ENCODE data around the gene TMEM131. TPM values are rescaled to one million over a fixed set of nuclear protein-coding genes. Genes with fewer than 3 reads are reported as not detected.

TMEM131 gene
- total and polyA plus RNA-seq, 10 of the 15 experiments (the other 5 are each of a cell fraction or from before 2014, with no cell fraction given): 6.0 to 48.2 (median 23.2) TPM

DNA sequence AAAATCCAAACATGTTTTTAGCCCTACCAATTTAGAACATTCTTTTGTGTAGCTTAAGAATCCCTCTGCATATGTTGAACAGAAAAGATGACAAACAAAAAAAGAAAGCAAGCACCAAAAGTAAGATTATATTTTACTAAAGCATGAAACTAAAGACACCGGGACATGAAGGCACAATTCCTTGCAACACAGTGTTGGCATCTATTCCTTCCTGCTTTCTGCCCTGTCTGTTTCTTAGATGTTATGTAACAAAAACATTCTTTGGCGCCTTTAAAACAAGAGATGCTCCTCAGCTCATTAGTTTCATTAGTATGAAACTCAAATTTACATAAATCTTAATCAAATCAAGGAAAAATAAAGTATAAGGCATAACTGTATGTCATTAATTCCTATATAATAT lies 106.6 kb downstream of the TMEM131 start:
- Histone ChIP-seq H2AFZ (ENCODE audit: control insufficient read depth, low read depth, low read length) (no peak overlapping the region), H3K36me3 (ENCODE audit: control insufficient read depth in 2 of 2, insufficient read depth in 2 of 2, low read length in 1 of 2) (peaks cover 10 to 15% of the 10 kb centered on the region in 2 experiments), H3K9ac (ENCODE audit: control insufficient read depth, insufficient read depth, low read length) (no peak overlapping the region), H3K4me1 (ENCODE audit: control insufficient read depth, insufficient read depth, low read length) (no peaks in the 10 kb centered on the region), H3K79me2 (ENCODE audit: control insufficient read depth, insufficient read depth, low read length) (no peaks in the 10 kb centered on the region), H4K20me1 (ENCODE audit: control insufficient read depth, insufficient read depth) (no peaks in the 10 kb centered on the region), H3K4me3 (no peak overlapping the region), H3K27me3 (replicated peaks in 1 of 2; ENCODE audit: control insufficient read depth in 2 of 2, insufficient read depth in 2 of 2, low read length in 1 of 2) (no peaks in the 10 kb centered on the region), H3K4me2 (ENCODE audit: control insufficient read depth, insufficient read depth) (no peak overlapping the region), H3K9me3 (replicated peaks; ENCODE audit: control insufficient read depth, insufficient read depth, low read length) (peaks cover 21% of the 10 kb centered on the region; the same call in 2 of the 3 replicates), H3K27ac (ENCODE audit: control insufficient read depth, insufficient read depth) (no peak overlapping the region)
- TF ChIP-seq, protein P1, sequence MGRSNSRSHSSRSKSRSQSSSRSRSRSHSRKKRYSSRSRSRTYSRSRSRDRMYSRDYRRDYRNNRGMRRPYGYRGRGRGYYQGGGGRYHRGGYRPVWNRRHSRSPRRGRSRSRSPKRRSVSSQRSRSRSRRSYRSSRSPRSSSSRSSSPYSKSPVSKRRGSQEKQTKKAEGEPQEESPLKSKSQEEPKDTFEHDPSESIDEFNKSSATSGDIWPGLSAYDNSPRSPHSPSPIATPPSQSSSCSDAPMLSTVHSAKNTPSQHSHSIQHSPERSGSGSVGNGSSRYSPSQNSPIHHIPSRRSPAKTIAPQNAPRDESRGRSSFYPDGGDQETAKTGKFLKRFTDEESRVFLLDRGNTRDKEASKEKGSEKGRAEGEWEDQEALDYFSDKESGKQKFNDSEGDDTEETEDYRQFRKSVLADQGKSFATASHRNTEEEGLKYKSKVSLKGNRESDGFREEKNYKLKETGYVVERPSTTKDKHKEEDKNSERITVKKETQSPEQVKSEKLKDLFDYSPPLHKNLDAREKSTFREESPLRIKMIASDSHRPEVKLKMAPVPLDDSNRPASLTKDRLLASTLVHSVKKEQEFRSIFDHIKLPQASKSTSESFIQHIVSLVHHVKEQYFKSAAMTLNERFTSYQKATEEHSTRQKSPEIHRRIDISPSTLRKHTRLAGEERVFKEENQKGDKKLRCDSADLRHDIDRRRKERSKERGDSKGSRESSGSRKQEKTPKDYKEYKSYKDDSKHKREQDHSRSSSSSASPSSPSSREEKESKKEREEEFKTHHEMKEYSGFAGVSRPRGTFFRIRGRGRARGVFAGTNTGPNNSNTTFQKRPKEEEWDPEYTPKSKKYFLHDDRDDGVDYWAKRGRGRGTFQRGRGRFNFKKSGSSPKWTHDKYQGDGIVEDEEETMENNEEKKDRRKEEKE (IDR thresholded peaks at IDR 0.05): no peak
- TF ChIP-seq, protein P2, sequence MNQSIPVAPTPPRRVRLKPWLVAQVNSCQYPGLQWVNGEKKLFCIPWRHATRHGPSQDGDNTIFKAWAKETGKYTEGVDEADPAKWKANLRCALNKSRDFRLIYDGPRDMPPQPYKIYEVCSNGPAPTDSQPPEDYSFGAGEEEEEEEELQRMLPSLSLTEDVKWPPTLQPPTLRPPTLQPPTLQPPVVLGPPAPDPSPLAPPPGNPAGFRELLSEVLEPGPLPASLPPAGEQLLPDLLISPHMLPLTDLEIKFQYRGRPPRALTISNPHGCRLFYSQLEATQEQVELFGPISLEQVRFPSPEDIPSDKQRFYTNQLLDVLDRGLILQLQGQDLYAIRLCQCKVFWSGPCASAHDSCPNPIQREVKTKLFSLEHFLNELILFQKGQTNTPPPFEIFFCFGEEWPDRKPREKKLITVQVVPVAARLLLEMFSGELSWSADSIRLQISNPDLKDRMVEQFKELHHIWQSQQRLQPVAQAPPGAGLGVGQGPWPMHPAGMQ (IDR thresholded peaks at IDR 0.05; ENCODE audit: borderline replicate concordance): no peak
- TF ChIP-seq PAX8 (IDR thresholded peaks at IDR 0.05): no peak
- TF ChIP-seq GABPA (IDR thresholded peaks at IDR 0.05; ENCODE audit: low read depth): no peak
- no peak for TF ChIP-seq NFYA (IDR thresholded peaks at IDR 0.05; ENCODE audit: borderline replicate concordance, low read depth, low read length)
- TF ChIP-seq RCOR1 (conservative IDR thresholded peaks at IDR 0.05; ENCODE audit: low read depth, low read length): no peak
- TF ChIP-seq, protein P3, sequence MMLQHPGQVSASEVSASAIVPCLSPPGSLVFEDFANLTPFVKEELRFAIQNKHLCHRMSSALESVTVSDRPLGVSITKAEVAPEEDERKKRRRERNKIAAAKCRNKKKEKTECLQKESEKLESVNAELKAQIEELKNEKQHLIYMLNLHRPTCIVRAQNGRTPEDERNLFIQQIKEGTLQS (IDR thresholded peaks at IDR 0.05; ENCODE audit: borderline replicate concordance, extremely low read depth, low read depth, low read length): no peak
- no peak for TF ChIP-seq ZNF274 (IDR thresholded peaks at IDR 0.05; ENCODE audit: insufficient read depth, insufficient read length)
- TF ChIP-seq KAT2A (conservative IDR thresholded peaks at IDR 0.05; ENCODE audit: control insufficient read depth, low read depth, low read length): no peak
- TF ChIP-seq IKZF1 (conservative IDR thresholded peaks at IDR 0.05): no peak
- TF ChIP-seq IRF4 (IDR thresholded peaks at IDR 0.05; ENCODE audit: low read depth, low read length): no peak
- TF ChIP-seq PAX5 (IDR thresholded peaks at IDR 0.05; ENCODE audit: borderline replicate concordance, low read depth, low read length): no peak
- no peak for TF ChIP-seq RAD21 (IDR thresholded peaks at IDR 0.05; ENCODE audit: insufficient read depth, low read depth, low read length)
- BruUV-seq (replicated peaks): no TSS peak
- ATAC-seq (no peak), DNase-seq (ENCODE audit: low read depth, low spot score) (no peak), FAIRE-seq (no peak)
- WGBS (ENCODE audit: insufficient coverage, insufficient replicate concordance, low lambda C conversion rate, missing lambda C conversion rate): 98% methylated on average over 2 of the region's 2 CpGs
- ChIA-PET CTCF (interaction anchor here (0.7 to 1.5 kb wide), 4 partner anchors 8 to 98 kb away, joined by 3 to 4 read pairs (median 4); no protein-coding TSS in a partner anchor), RAD21 (ENCODE audit: unreplicated experiment) (no interaction called here), SMC1A (ENCODE audit: uncharacterized antibody, unreplicated experiment) (no interaction called here), POLR2A (interaction anchor here (0.5 kb wide), 1 partner anchor 336 kb away, joined by 4 read pairs; no protein-coding TSS in a partner anchor)
- in situ Hi-C loops (cut with MboI): no loop called here
- intact Hi-C loops (cut with micrococcal nuclease; ENCODE audit: unreplicated experiment): no loop called here

Measured in GM12878 (cell line).